Measurements from ENCODE around the gene MYO5A. TPM values are rescaled to one million over a fixed set of nuclear protein-coding genes. Genes with fewer than 3 reads are reported as not detected.

The MYO5A gene
- polyA plus RNA-seq, 2 of the 4 experiments (the other 2 are of a cell fraction): 15.1 to 46.7 TPM

DNA sequence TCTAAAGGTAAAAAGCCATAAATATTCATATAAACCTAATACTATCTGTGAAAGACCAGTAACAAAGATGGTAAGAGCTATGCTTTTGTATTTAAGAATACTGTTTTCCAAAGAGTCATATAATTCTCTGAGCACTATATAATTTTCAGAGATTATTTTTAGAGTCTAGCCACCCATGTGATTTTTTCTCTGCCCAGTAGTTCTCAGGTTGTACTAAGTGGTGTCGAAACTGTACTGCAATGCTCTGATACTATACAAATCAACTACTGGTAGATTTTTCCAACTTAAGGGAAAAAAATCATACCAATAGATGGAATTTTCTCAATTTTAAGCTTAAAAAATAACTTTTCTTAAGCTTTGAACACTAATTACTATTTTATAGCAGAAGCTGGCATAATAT lies 104.8 kb downstream of the MYO5A start (continued):
- TF ChIP-seq RARB (CRISPR knock-in tag; IDR thresholded peaks at IDR 0.05) (no peak), CEBPB (IDR thresholded peaks at IDR 0.05) (no peak)

DNA sequence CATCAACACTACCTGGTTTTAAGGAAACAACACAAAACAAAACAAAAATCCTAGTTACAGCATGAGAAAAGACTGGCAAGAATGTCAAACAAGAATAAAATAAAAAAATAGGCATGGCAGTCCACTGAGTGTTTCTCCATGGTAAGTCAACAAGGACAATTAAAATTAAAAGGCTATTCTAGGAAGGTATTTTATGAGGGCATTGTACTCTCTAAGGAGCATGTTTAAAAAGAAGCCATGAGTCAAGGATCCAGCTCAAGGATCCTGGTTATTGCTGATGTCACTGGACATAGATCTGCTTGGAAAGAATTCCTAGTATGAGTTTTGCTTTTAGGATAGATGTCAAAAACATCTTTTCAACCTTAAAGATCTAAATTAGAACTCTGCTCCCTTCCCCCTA lies 106.7 kb downstream of the MYO5A start:
- POLR2A ChIA-PET: no interaction called here

DNA sequence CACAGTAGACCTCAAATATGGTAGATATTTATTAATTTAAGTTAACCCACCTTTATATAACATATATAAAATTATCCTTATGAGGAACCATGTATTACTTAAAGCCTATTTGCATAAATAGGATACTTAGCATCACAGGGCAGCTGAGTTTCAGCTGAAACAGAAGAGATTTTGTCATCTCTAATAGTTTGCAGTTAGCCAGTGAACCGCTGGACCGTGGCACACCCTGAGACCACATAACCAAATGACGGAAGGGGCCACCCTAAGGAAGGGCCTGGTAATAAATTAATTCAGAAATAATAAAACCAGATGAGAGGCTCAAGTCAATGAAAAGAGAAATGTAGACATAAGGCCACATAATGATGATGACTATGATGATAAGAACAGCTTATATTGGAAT lies 107.7 kb downstream of the MYO5A start:
- CTCF ChIA-PET: interaction anchor here (0.6 to 1.6 kb wide), 6 partner anchors 10 to 169 kb away, joined by 3 to 5 read pairs (median 4); no protein-coding TSS in a partner anchor
- H3K27ac ChIP-seq: no peak overlapping the region
- H3K4me1 ChIP-seq: no peaks in the 10 kb centered on the region
- no peak overlapping the region for H3K4me3 ChIP-seq
- WGBS (ENCODE audit: missing lambda C conversion rate): 92% methylated on average over 3 of the region's 3 CpGs
- no peak for ATAC-seq
- no peak overlapping the region for H3K4me2 ChIP-seq
- POLR2A ChIA-PET: no interaction called here
- H3K9me3 ChIP-seq: no peaks in the 10 kb centered on the region
- DNase-seq (ENCODE audit: low read depth in 1 of 2, low spot score in 1 of 2): no peak
- no peak for FAIRE-seq
- TF ChIP-seq MYC (IDR thresholded peaks at IDR 0.05; ENCODE audit: borderline replicate concordance, low read length): no peak
- no peak for TF ChIP-seq TP53 (CRISPR knock-in tag; IDR thresholded peaks at IDR 0.05)
- TF ChIP-seq HDAC2 (IDR thresholded peaks at IDR 0.05): no peak

More for the DNA sequence above, 106.7 kb downstream of the MYO5A start:
- H3K4me2 ChIP-seq: no peak overlapping the region
- CTCF ChIA-PET: interaction anchor here (1.4 kb wide), 1 partner anchor 17 kb away, joined by 5 read pairs; no protein-coding TSS in a partner anchor
- no peak overlapping the region for H3K4me3 ChIP-seq
- ATAC-seq (no peak), FAIRE-seq (no peak), DNase-seq (ENCODE audit: low read depth in 1 of 2, low spot score in 1 of 2) (no peak)
- H3K9me3 ChIP-seq: no peaks in the 10 kb centered on the region
- no peaks in the 10 kb centered on the region for H3K4me1 ChIP-seq
- TF ChIP-seq MAFK (IDR thresholded peaks at IDR 0.05; ENCODE audit: partially characterized antibody): no peak
- TF ChIP-seq NFE2L2 (conservative IDR thresholded peaks at IDR 0.05; ENCODE audit: low read length): no peak
- TF ChIP-seq JUN (IDR thresholded peaks at IDR 0.05): no peak
- no peak for TF ChIP-seq FOXS1 (CRISPR knock-in tag; IDR thresholded peaks at IDR 0.05)
- TF ChIP-seq ESRRA (IDR thresholded peaks at IDR 0.05; ENCODE audit: borderline replicate concordance, low read length): no peak
- no peak for TF ChIP-seq HOXB5 (CRISPR knock-in tag; IDR thresholded peaks at IDR 0.05)
- TF ChIP-seq CEBPB (IDR thresholded peaks at IDR 0.05): no peak
- TF ChIP-seq KDM1A (IDR thresholded peaks at IDR 0.05; ENCODE audit: low read depth): no peak
- TF ChIP-seq RCOR1 (IDR thresholded peaks at IDR 0.05; ENCODE audit: low read depth, low read length): no peak
- TF ChIP-seq HDAC2 (IDR thresholded peaks at IDR 0.05): no peak
- TF ChIP-seq KDM5A (IDR thresholded peaks at IDR 0.05): no peak
- no peak for TF ChIP-seq HOXB13 (CRISPR knock-in tag; IDR thresholded peaks at IDR 0.05; ENCODE audit: low read depth)
- TF ChIP-seq JUNB (IDR thresholded peaks at IDR 0.05): no peak
- TF ChIP-seq, protein P1, sequence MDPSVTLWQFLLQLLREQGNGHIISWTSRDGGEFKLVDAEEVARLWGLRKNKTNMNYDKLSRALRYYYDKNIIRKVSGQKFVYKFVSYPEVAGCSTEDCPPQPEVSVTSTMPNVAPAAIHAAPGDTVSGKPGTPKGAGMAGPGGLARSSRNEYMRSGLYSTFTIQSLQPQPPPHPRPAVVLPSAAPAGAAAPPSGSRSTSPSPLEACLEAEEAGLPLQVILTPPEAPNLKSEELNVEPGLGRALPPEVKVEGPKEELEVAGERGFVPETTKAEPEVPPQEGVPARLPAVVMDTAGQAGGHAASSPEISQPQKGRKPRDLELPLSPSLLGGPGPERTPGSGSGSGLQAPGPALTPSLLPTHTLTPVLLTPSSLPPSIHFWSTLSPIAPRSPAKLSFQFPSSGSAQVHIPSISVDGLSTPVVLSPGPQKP (IDR thresholded peaks at IDR 0.05; ENCODE audit: low read depth, low read length): no peak
- no peak for TF ChIP-seq HOXA7 (CRISPR knock-in tag; IDR thresholded peaks at IDR 0.05)
- TF ChIP-seq ZNF302 (CRISPR knock-in tag; IDR thresholded peaks at IDR 0.05): no peak
- no peak overlapping the region for H3K27ac ChIP-seq

DNA sequence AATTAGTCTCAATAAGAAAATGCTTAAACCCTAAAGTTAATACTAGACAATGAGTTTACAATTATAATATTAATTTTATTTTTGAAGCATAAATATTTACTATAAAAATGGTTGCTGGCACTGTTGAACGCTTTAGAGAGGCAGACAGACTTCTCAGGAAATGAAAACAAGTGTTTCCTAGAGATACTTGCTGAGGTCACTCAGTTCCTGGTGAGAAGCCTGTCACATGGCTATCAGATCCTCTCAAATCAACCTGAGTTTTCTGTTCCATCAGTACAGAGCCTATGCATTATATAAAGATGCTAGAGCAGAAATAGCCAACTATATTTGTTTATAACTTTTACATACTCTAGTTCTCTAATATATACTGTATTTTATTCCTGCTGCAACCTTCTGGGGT lies 109.2 kb downstream of the MYO5A start:
- DNase-seq (ENCODE audit: low read depth in 1 of 2, low spot score in 1 of 2) (no peak), FAIRE-seq (no peak), ATAC-seq (no peak)
- 63% methylated on average over 1 of the region's 1 CpG for WGBS (ENCODE audit: missing lambda C conversion rate)
- Histone ChIP-seq H3K9me3 (no peaks in the 10 kb centered on the region), H3K4me1 (no peaks in the 10 kb centered on the region), H3K4me3 (no peak overlapping the region), H3K4me2 (no peak overlapping the region), H3K27ac (no peak overlapping the region)
- ChIA-PET POLR2A (no interaction called here), CTCF (interaction anchor here (1.2 kb wide), 2 partner anchors 14 to 18 kb away, joined by 3 read pairs; no protein-coding TSS in a partner anchor)
- no peak for TF ChIP-seq RNF2 (IDR thresholded peaks at IDR 0.05; ENCODE audit: borderline replicate concordance, low read depth)
- TF ChIP-seq RFX5 (IDR thresholded peaks at IDR 0.05): no peak
- TF ChIP-seq RAD21 (conservative IDR thresholded peaks at IDR 0.05 in 1 of 2, IDR thresholded peaks at IDR 0.05 in 1 of 2): no peak
- TF ChIP-seq BHLHE40 (IDR thresholded peaks at IDR 0.05; ENCODE audit: low read depth, low read length): no peak
- TF ChIP-seq HOXB13 (CRISPR knock-in tag; IDR thresholded peaks at IDR 0.05; ENCODE audit: low read depth): no peak
- TF ChIP-seq, protein P2, sequence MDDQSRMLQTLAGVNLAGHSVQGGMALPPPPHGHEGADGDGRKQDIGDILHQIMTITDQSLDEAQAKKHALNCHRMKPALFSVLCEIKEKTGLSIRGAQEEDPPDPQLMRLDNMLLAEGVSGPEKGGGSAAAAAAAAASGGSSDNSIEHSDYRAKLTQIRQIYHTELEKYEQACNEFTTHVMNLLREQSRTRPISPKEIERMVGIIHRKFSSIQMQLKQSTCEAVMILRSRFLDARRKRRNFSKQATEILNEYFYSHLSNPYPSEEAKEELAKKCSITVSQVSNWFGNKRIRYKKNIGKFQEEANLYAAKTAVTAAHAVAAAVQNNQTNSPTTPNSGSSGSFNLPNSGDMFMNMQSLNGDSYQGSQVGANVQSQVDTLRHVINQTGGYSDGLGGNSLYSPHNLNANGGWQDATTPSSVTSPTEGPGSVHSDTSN (IDR thresholded peaks at IDR 0.05): no peak
- TF ChIP-seq EP300 (IDR thresholded peaks at IDR 0.05): no peak
- no peak for TF ChIP-seq RARB (CRISPR knock-in tag; IDR thresholded peaks at IDR 0.05)
- TF ChIP-seq HOXA7 (CRISPR knock-in tag; IDR thresholded peaks at IDR 0.05): no peak
- TF ChIP-seq, protein P3, sequence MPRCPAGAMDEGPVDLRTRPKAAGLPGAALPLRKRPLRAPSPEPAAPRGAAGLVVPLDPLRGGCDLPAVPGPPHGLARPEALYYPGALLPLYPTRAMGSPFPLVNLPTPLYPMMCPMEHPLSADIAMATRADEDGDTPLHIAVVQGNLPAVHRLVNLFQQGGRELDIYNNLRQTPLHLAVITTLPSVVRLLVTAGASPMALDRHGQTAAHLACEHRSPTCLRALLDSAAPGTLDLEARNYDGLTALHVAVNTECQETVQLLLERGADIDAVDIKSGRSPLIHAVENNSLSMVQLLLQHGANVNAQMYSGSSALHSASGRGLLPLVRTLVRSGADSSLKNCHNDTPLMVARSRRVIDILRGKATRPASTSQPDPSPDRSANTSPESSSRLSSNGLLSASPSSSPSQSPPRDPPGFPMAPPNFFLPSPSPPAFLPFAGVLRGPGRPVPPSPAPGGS (IDR thresholded peaks at IDR 0.05): no peak
- TF ChIP-seq TFCP2L1 (CRISPR knock-in tag; IDR thresholded peaks at IDR 0.05): no peak
- no peak for TF ChIP-seq JUN (IDR thresholded peaks at IDR 0.05)
- no peak for TF ChIP-seq NR3C1 (IDR thresholded peaks at IDR 0.05)
- no peak for TF ChIP-seq POLR2A (IDR thresholded peaks at IDR 0.05; ENCODE audit: low read length)
- TF ChIP-seq CBX8 (IDR thresholded peaks at IDR 0.05): no peak
- no peak for TF ChIP-seq JUNB (IDR thresholded peaks at IDR 0.05)
- no peak for TF ChIP-seq FOSL2 (IDR thresholded peaks at IDR 0.05)
- TF ChIP-seq FOSL2 (CRISPR knock-in tag; IDR thresholded peaks at IDR 0.05): no peak
- TF ChIP-seq GATA3 (IDR thresholded peaks at IDR 0.05; ENCODE audit: borderline replicate concordance): no peak
- no peak for TF ChIP-seq SREBF2 (IDR thresholded peaks at IDR 0.05)
- TF ChIP-seq CEBPB (IDR thresholded peaks at IDR 0.05): no peak
